HG02763 (cell line): Measurements from ENCODE around the gene COMMD8.

ENCODE experiments used
- ATAC-seq: cut with Tn5 transposase; IDR thresholded peaks from one replicate; pipeline ENCODE4 v1.9.1; 2021; ENCODE audit warnings: mild to moderate bottlenecking, moderate library complexity; ENCODE audit not compliant: unreplicated experiment

COMMD8 gene

GRCh38 chr4:47473141-47473750, 9.7 kb upstream of the COMMD8 start:
- no peak for ATAC-seq

- no peak for ATAC-seq
Measured at GRCh38 chr4:47471591-47471990, 8.1 kb upstream of the COMMD8 start.

GRCh38 chr4:47471064-47471463, 7.6 kb upstream of the COMMD8 start:
- ATAC-seq = no peak

- no peak for ATAC-seq
Measured at GRCh38 chr4:47469951-47470350, 6.4 kb upstream of the COMMD8 start.

- no peak for ATAC-seq
Measured at GRCh38 chr4:47468706-47469365, 5.3 kb upstream of the COMMD8 start.

GRCh38 chr4:47466056-47466785, 2.7 kb upstream of the COMMD8 start:
- ATAC-seq = no peak

GRCh38 chr4:47465004-47465403, 1.5 kb upstream of the COMMD8 start:
- no peak for ATAC-seq

GRCh38 chr4:47462799-47463234, 685 bp downstream of the COMMD8 start:
- ATAC-seq = peak; percentile 30

- ATAC-seq = no peak
Measured at GRCh38 chr4:47451657-47452056, 11.8 kb downstream of the COMMD8 start.

GRCh38 chr4:47444031-47444430, 19.5 kb downstream of the COMMD8 start:
- no peak for ATAC-seq

GRCh38 chr4:47442980-47443379, 20.5 kb downstream of the COMMD8 start:
- ATAC-seq = peak; percentile 60

GRCh38 chr4:47434931-47435330, 28.6 kb downstream of the COMMD8 start:
- no peak for ATAC-seq

- no peak for ATAC-seq
Measured at GRCh38 chr4:47432749-47433148, 30.8 kb downstream of the COMMD8 start.

- no peak for ATAC-seq
Measured at GRCh38 chr4:47427935-47428334, 35.6 kb downstream of the COMMD8 start.

- no peak for ATAC-seq
Measured at GRCh38 chr4:47425628-47426027, 37.9 kb downstream of the COMMD8 start.

GRCh38 chr4:47419296-47419695, 44.2 kb downstream of the COMMD8 start:
- ATAC-seq = no peak

GRCh38 chr4:47418147-47418546, 45.4 kb downstream of the COMMD8 start:
- no peak for ATAC-seq

GRCh38 chr4:47415719-47416118, 47.8 kb downstream of the COMMD8 start:
- ATAC-seq = no peak

- ATAC-seq = no peak
Measured at GRCh38 chr4:47413521-47413920, 50.0 kb downstream of the COMMD8 start.

- no peak for ATAC-seq
Measured at GRCh38 chr4:47410271-47410670, 53.2 kb downstream of the COMMD8 start.

GRCh38 chr4:47406408-47406807, 57.1 kb downstream of the COMMD8 start:
- no peak for ATAC-seq
